ENCODE measurements around the gene RBSN.

- TF ChIP-seq, protein P1, sequence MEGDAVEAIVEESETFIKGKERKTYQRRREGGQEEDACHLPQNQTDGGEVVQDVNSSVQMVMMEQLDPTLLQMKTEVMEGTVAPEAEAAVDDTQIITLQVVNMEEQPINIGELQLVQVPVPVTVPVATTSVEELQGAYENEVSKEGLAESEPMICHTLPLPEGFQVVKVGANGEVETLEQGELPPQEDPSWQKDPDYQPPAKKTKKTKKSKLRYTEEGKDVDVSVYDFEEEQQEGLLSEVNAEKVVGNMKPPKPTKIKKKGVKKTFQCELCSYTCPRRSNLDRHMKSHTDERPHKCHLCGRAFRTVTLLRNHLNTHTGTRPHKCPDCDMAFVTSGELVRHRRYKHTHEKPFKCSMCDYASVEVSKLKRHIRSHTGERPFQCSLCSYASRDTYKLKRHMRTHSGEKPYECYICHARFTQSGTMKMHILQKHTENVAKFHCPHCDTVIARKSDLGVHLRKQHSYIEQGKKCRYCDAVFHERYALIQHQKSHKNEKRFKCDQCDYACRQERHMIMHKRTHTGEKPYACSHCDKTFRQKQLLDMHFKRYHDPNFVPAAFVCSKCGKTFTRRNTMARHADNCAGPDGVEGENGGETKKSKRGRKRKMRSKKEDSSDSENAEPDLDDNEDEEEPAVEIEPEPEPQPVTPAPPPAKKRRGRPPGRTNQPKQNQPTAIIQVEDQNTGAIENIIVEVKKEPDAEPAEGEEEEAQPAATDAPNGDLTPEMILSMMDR (IDR thresholded peaks at IDR 0.05 in 2 of 3, conservative IDR thresholded peaks at IDR 0.05 in 1 of 3; ENCODE audit: borderline replicate concordance in 1 of 3, insufficient read depth in 1 of 3, low read depth in 2 of 3, low read length in 2 of 3), result no peak
- TF ChIP-seq ATF3 (IDR thresholded peaks at IDR 0.05) (no peak), POLR2A (IDR thresholded peaks at IDR 0.05; ENCODE audit: borderline replicate concordance, extremely low read depth, insufficient read depth, insufficient read length) (no peak), ZNF274 (IDR thresholded peaks at IDR 0.05; ENCODE audit: low read depth, low read length) (no peak)
Observed at GRCh38 chr3:15113884-15114283, 14.9 kb upstream of the RBSN start.

All from HCT116 (cell line).